GM23248 (cell line): ENCODE measurements around the gene ABHD10. TPM values are rescaled to one million over a fixed set of nuclear protein-coding genes. Genes with fewer than 3 reads are reported as not detected.

Experiments
- DNase-seq: peaks from one replicate; pipeline ENCODE4 v3.0.0-alpha.2; 2015
- H2AFZ ChIP-seq: fragments of 200-600 bp; sonication (generic); 2 replicates; pipeline ENCODE4 v1.6.1; 2016; ENCODE audit warnings: antibody characterized with exemption
- H3F3A ChIP-seq: fragments of 200-600 bp; sonication (generic); 2 replicates; pipeline ENCODE4 v1.6.1; 2016; ENCODE audit warnings: mild to moderate bottlenecking, antibody characterized with exemption, mixed run types; ENCODE audit not compliant: insufficient read depth
- H3K27ac ChIP-seq: fragments of 200-600 bp; sonication (generic); 2 replicates; pipeline ENCODE4 v1.5.1; 2016; ENCODE audit warnings: mild to moderate bottlenecking
- H3K27me3 ChIP-seq: fragments of 200-600 bp; sonication (generic); replicated peaks from 2 replicates; pipeline ENCODE4 v1.6.1; 2016; ENCODE audit warnings: mild to moderate bottlenecking; ENCODE audit not compliant: insufficient read depth
- H3K36me3 ChIP-seq: fragments of 200-600 bp; sonication (generic); 2 replicates; pipeline ENCODE4 v1.6.1; 2016; ENCODE audit warnings: low read depth, mild to moderate bottlenecking
- H3K4me1 ChIP-seq: fragments of 200-600 bp; sonication (generic); 2 replicates; pipeline ENCODE4 v1.6.1; 2016; ENCODE audit warnings: mild to moderate bottlenecking; ENCODE audit not compliant: insufficient read depth
- H3K4me2 ChIP-seq: fragments of 200-600 bp; sonication (generic); one replicate; pipeline ENCODE4 v1.6.1; 2016; ENCODE audit warnings: mild to moderate bottlenecking; ENCODE audit not compliant: unreplicated experiment
- H3K4me3 ChIP-seq: fragments of 200-600 bp; sonication (generic); 2 replicates; pipeline ENCODE4 v1.5.1; 2016; ENCODE audit warnings: mild to moderate bottlenecking
- H3K79me2 ChIP-seq: fragments of 200-600 bp; sonication (generic); 2 replicates; pipeline ENCODE4 v1.6.1; 2016; ENCODE audit warnings: mild to moderate bottlenecking; ENCODE audit not compliant: insufficient read depth
- H3K9ac ChIP-seq: fragments of 200-600 bp; sonication (generic); 2 replicates; pipeline ENCODE4 v1.6.1; 2016; ENCODE audit warnings: mild to moderate bottlenecking
- H3K9me2 ChIP-seq: fragments of 200-600 bp; sonication (generic); 2 replicates; pipeline ENCODE4 v1.6.1; 2016; ENCODE audit warnings: mixed run types, mild to moderate bottlenecking, moderate library complexity; ENCODE audit not compliant: insufficient read depth
- H3K9me3 ChIP-seq: fragments of 200-600 bp; sonication (generic); one replicate; pipeline ENCODE4 v1.6.1; 2017; ENCODE audit warnings: low read depth
- H4K20me1 ChIP-seq: fragments of 200-600 bp; sonication (generic); 2 replicates; pipeline ENCODE4 v1.6.0; 2016; ENCODE audit not compliant: insufficient read depth
- EZH2 ChIP-seq: fragments of 200-600 bp; sonication (generic); IDR thresholded peaks from 2 replicates; pipeline ENCODE4 v1.6.1; 2018; ENCODE audit warnings: antibody characterized with exemption, mild to moderate bottlenecking; ENCODE audit not compliant: insufficient read depth, poor library complexity, severe bottlenecking
- EZH2phosphoT487 ChIP-seq: fragments of 200-600 bp; sonication (generic); IDR thresholded peaks from 2 replicates; pipeline ENCODE4 v1.6.1; 2018; ENCODE audit warnings: antibody characterized with exemption, moderate library complexity, mild to moderate bottlenecking, low read depth; ENCODE audit not compliant: insufficient read depth
- WGBS, 2 experiments: methylation state at CpG; one replicate each; pipeline ENCODE4 v1.1.6; 2015 to 2017; ENCODE audit warnings: low lambda C conversion rate in 2 of 2, low coverage in 1 of 2; ENCODE audit errors: missing lambda C conversion rate in 2 of 2; 5-methylcytosine and 5-hydroxymethylcytosine counted together
- in situ Hi-C: fragments of 300-500 bp; cut with MboI; formaldehyde crosslinking; loops from 2 replicates; pipeline ENCODE4 v1.15.0; 2020
- polyA plus RNA-seq: library from polyadenylated mRNA; unstranded; fragments of >200 nt; fragmentation: Nextera tagmentation; extraction: Ambion mirVana; gene quantifications from 2 replicates; pipeline ENCODE4 v1.2.1, GENCODE V29; 2016
- total RNA-seq: library from RNA; depleted of rRNA; stranded (reverse); fragments of >200 nt; shearing (Covaris generic); gene quantifications from 2 replicates; pipeline ENCODE4 v1.2.3, GENCODE V29; 2014

The ABHD10 gene
- total and polyA plus RNA-seq, 2 experiments from 2014 or later = 25.4 to 26.4 TPM

GRCh38 chr3:111936967-111937366 lies 41.9 kb upstream of the ABHD10 start:
- Histone ChIP-seq H3K4me2 (peak overlapping the region; percentile 70), H3K27ac (peak overlapping the region; percentile 94), H3K9me3 (no peaks in the 10 kb centered on the region), H3K79me2 (peaks cover 46% of the 10 kb centered on the region), H2AFZ (no peak overlapping the region), H3K9me2 (no peaks in the 10 kb centered on the region), H3K27me3 (no peaks in the 10 kb centered on the region), H3K4me1 (peaks cover 53% of the 10 kb centered on the region), H3K36me3 (peaks cover 50% of the 10 kb centered on the region), H3K9ac (peak overlapping the region; percentile 69), H3F3A (peaks cover 58% of the 10 kb centered on the region), H3K4me3 (peak overlapping the region; percentile 34), H4K20me1 (no peaks in the 10 kb centered on the region)
- in situ Hi-C loops = no loop called here
- 90 to 91% methylated on average over 1 of the region's 1 CpG for WGBS, 2 experiments
- peak; percentile 68 for DNase-seq
- TF ChIP-seq EZH2phosphoT487 (no peak), EZH2 (no peak)

DNA sequence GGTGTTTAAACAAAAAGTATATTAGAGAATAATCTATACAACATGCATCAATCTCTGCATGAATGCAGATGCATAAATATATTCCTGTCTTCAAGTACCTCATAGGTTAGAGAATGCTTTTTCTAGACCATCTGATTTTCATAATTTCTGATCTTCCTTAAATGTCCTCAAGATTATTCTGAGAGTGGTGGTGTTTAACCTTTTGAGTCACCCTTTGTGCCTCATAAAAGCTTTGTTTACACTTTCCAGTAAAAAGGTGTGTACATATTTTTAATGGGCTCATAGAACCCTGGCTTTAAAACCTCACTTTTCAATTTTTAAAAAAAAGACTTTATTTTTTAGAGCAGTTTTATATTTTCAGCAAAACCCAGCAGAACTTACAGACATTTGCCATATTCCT lies 41.0 kb upstream of the ABHD10 start:
- in situ Hi-C loops = no loop called here
- H2AFZ ChIP-seq = no peak overlapping the region
- peak overlapping the region; percentile 70 for H3K4me2 ChIP-seq
- no peaks in the 10 kb centered on the region for H4K20me1 ChIP-seq
- H3K4me1 ChIP-seq = peaks cover 51% of the 10 kb centered on the region
- peak overlapping the region; percentile 94 for H3K27ac ChIP-seq
- DNase-seq = no peak
- no peaks in the 10 kb centered on the region for H3K27me3 ChIP-seq
- H3K36me3 ChIP-seq = peaks cover 43% of the 10 kb centered on the region
- no peaks in the 10 kb centered on the region for H3K9me2 ChIP-seq
- H3K79me2 ChIP-seq = peaks cover 38% of the 10 kb centered on the region
- H3F3A ChIP-seq = peaks cover 50% of the 10 kb centered on the region
- H3K9ac ChIP-seq = no peak overlapping the region
- H3K4me3 ChIP-seq = no peak overlapping the region
- TF ChIP-seq EZH2 (no peak), EZH2phosphoT487 (no peak)
- no peaks in the 10 kb centered on the region for H3K9me3 ChIP-seq

DNA sequence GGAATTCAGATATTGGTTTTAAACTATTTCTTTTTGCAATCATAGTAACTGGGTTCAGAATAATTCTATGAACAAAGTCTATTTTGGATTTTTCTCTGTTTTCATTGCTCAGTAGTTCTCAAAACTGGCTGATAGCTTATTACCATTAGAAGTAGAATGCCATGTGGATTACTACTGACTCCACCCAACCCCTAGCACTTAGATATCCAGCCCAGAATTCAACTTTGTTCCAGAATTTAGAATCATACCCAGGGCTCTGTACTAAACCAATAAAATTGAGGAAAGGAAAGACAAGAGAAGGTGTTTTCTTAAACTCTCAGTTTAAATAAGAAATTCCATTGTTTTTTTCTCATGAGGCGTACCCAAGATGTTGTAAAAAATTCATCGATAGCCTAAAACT lies 39.0 kb upstream of the ABHD10 start:
- H3K9ac ChIP-seq = no peak overlapping the region

DNA sequence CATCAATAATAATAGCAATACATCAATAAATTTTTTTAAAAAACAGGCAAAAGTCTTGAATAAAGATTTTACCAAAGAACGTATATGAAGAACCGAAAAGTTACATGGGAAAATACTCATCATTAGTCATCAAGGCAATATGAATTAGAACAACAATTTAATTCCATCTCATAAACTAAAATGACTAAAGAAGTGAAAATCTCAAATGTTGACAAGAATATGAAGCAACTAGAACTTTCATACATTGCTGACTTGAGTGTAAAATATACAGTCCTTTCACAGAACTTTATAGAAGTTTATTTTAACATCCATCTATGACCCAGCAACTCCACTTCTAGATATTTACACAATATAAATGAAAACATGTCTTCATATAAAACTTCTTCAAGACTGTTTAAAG lies 35.3 kb upstream of the ABHD10 start:
- peak; percentile 25 for DNase-seq
- Histone ChIP-seq H3K27ac (no peak overlapping the region), H3K36me3 (peaks cover 71% of the 10 kb centered on the region)

More for the DNA sequence above, 39.0 kb upstream of the ABHD10 start:
- peaks cover 38% of the 10 kb centered on the region for H3F3A ChIP-seq
- TF ChIP-seq EZH2phosphoT487 (no peak), EZH2 (no peak)
- H3K9me2 ChIP-seq = no peaks in the 10 kb centered on the region
- no peak overlapping the region for H3K4me2 ChIP-seq
- H2AFZ ChIP-seq = no peak overlapping the region
- DNase-seq = no peak
- no peak overlapping the region for H3K4me3 ChIP-seq
- H3K79me2 ChIP-seq = peaks cover 18% of the 10 kb centered on the region
- in situ Hi-C loops = no loop called here
- peaks cover 37% of the 10 kb centered on the region for H3K4me1 ChIP-seq
- no peak overlapping the region for H3K27ac ChIP-seq
- WGBS, 2 experiments = 96 to 100% methylated on average over 2 of the region's 2 CpGs
- no peaks in the 10 kb centered on the region for H3K9me3 ChIP-seq
- H3K36me3 ChIP-seq = peaks cover 47% of the 10 kb centered on the region
- no peaks in the 10 kb centered on the region for H3K27me3 ChIP-seq
- no peaks in the 10 kb centered on the region for H4K20me1 ChIP-seq

DNA sequence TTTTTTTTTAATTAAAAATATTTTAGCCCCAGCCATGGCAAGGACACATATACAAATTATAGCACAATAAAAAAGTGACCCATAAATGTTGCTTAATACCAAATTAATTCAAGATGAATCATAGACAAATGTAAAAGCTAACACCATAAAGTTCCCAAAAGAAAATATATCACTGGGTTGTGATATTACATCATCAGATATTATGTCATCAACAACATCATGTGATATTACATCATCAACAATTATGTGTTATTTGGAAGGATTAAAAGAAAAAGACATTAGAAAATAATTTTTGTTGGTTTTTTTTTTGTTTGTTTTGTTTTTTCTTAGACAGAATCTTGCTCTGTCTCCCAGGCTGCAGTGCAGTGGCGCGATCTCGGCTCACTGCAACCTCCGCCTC lies 34.5 kb upstream of the ABHD10 start:
- WGBS, 2 experiments = 97 to 100% methylated on average over 4 of the region's 4 CpGs
- no peak overlapping the region for H3K4me2 ChIP-seq
- DNase-seq = peak; percentile 38

More for the DNA sequence above, 35.3 kb upstream of the ABHD10 start:
- no peak for TF ChIP-seq EZH2phosphoT487
- no peak for TF ChIP-seq EZH2
- 86 to 88% methylated on average over 2 of the region's 2 CpGs for WGBS, 2 experiments
- Histone ChIP-seq H3F3A (peaks cover 24% of the 10 kb centered on the region), H3K4me3 (no peak overlapping the region), H3K9me2 (no peaks in the 10 kb centered on the region), H3K4me1 (peaks cover 17% of the 10 kb centered on the region), H3K9me3 (no peaks in the 10 kb centered on the region), H3K79me2 (peaks cover 26% of the 10 kb centered on the region), H3K9ac (no peak overlapping the region), H4K20me1 (no peaks in the 10 kb centered on the region), H3K27me3 (no peaks in the 10 kb centered on the region), H3K4me2 (no peak overlapping the region), H2AFZ (no peak overlapping the region)
- in situ Hi-C loops = no loop called here

More for the DNA sequence above, 34.5 kb upstream of the ABHD10 start:
- peaks cover 74% of the 10 kb centered on the region for H3K36me3 ChIP-seq
- H3F3A ChIP-seq = peaks cover 24% of the 10 kb centered on the region
- H3K4me3 ChIP-seq = no peak overlapping the region
- H3K9ac ChIP-seq = no peak overlapping the region
- in situ Hi-C loops = no loop called here
- no peaks in the 10 kb centered on the region for H4K20me1 ChIP-seq
- TF ChIP-seq EZH2phosphoT487 (no peak), EZH2 (no peak)
- H3K79me2 ChIP-seq = peaks cover 25% of the 10 kb centered on the region
- H3K4me1 ChIP-seq = peaks cover 17% of the 10 kb centered on the region
- no peaks in the 10 kb centered on the region for H3K27me3 ChIP-seq
- H3K27ac ChIP-seq = 0 out of 2 replicates have a peak overlapping the region, but pooled peaks have one; percentile 5
- no peaks in the 10 kb centered on the region for H3K9me2 ChIP-seq
- no peaks in the 10 kb centered on the region for H3K9me3 ChIP-seq
- no peak overlapping the region for H2AFZ ChIP-seq
